Uterus (tissue), 2 donors: ENCODE data around the gene PPP2R2D.

Experiments
- CTCF ChIP-seq, 4 experiments: fragments of 200-600 bp in 2 of 4; fragments of 450-650 bp in 2 of 4; sonication (generic) in 2 of 4; IDR thresholded peaks; one replicate each; pipeline ENCODE4 v1.5.1; 2016 to 2019; ENCODE audit warnings: antibody characterized with exemption in 4 of 4, mild to moderate bottlenecking in 2 of 4, moderate library complexity in 1 of 4
- POLR2A ChIP-seq, 2 donors: fragments of 450-650 bp; IDR thresholded peaks; one replicate each; pipeline ENCODE4 v1.6.1; 2016; ENCODE audit warnings: antibody characterized with exemption in 2 of 2, mild to moderate bottlenecking in 1 of 2, moderate library complexity in 1 of 2

DNA sequence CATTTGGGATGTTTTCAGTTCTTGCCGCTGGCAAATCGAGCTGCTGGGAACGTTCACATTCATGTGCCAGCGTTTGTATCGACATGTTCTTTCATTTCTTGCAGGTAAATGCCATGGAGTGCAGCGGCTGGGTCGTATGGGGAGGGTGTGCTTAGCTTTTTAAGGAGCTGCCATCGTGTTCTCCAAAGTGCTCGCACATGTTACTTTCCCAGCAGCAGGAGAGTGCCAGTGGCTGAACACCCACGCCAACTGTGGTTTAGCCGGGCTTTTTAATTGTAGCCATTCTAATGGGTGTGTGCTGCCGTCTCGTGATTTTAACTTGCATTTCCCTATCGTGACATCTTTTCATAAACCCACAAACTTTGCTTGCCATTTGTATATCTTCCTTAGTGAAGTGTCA, 92.5 kb downstream of the PPP2R2D start:
- no peak for TF ChIP-seq CTCF (IDR thresholded peaks at IDR 0.05)
- no peak for TF ChIP-seq POLR2A (IDR thresholded peaks at IDR 0.05)
